ENCODE results near the gene PALD1. TPM values are rescaled to one million over a fixed set of nuclear protein-coding genes. Genes with fewer than 3 reads are reported as not detected.

The PALD1 gene
- total RNA-seq, 2 experiments from 2014 or later, result 0.36 to 0.44 TPM

GRCh38 chr10:70555371-70555770 is 76.8 kb downstream of the PALD1 start:
- CTCF ChIA-PET, result no interaction called here
- no peak for TF ChIP-seq CTCF (IDR thresholded peaks at IDR 0.05)
- H3K27me3 ChIP-seq (ENCODE audit: control insufficient read depth in 1 of 2, insufficient read depth in 2 of 2, low read length in 2 of 2), result no peaks in the 10 kb centered on the region
- DNase-seq (no peak), ATAC-seq (ENCODE audit: poor library complexity) (no peak)
- H3K27me3 Mint-ChIP-seq, result no peaks in the 10 kb centered on the region
- no peaks in the 10 kb centered on the region for H3K36me3 ChIP-seq (ENCODE audit: insufficient read depth, low read length)
- H3K4me1 ChIP-seq (ENCODE audit: insufficient read depth, low read length), result peaks cover 9% of the 10 kb centered on the region
- no peaks in the 10 kb centered on the region for H3K36me3 Mint-ChIP-seq (ENCODE audit: low read depth)
- H3K9me3 Mint-ChIP-seq, result no peaks in the 10 kb centered on the region
- POLR2A ChIA-PET, result no interaction called here
- H3K27ac ChIP-seq (ENCODE audit: low read depth in 1 of 2, low read length in 2 of 2), result no peak overlapping the region
- no peaks in the 10 kb centered on the region for H3K9me3 ChIP-seq (ENCODE audit: control insufficient read depth in 1 of 2, insufficient read depth in 1 of 2, low read length in 2 of 2)
- H3K4me3 ChIP-seq (ENCODE audit: low read length), result no peak overlapping the region
- intact Hi-C loops (cut with DNase I, micrococcal nuclease), result no loop called here
- no peak overlapping the region for H3K27ac Mint-ChIP-seq
- peaks cover 9% of the 10 kb centered on the region for H3K4me1 Mint-ChIP-seq (ENCODE audit: low read depth)
- H3K4me3 Mint-ChIP-seq, result no peak overlapping the region

- Histone ChIP-seq H3K27ac (ENCODE audit: low read depth in 1 of 2, low read length in 2 of 2) (no peak overlapping the region), H3K9me3 (ENCODE audit: control insufficient read depth in 1 of 2, insufficient read depth in 1 of 2, low read length in 2 of 2) (no peaks in the 10 kb centered on the region), H3K36me3 (ENCODE audit: insufficient read depth, low read length) (no peaks in the 10 kb centered on the region), H3K4me1 (ENCODE audit: insufficient read depth, low read length) (peaks cover 9% of the 10 kb centered on the region), H3K27me3 (ENCODE audit: control insufficient read depth in 1 of 2, insufficient read depth in 2 of 2, low read length in 2 of 2) (no peaks in the 10 kb centered on the region), H3K4me3 (ENCODE audit: low read length) (no peak overlapping the region)
- CTCF ChIA-PET, result no interaction called here
- peaks cover 9% of the 10 kb centered on the region for H3K4me1 Mint-ChIP-seq (ENCODE audit: low read depth)
- ATAC-seq (ENCODE audit: poor library complexity), result no peak
- H3K9me3 Mint-ChIP-seq, result no peaks in the 10 kb centered on the region
- no peaks in the 10 kb centered on the region for H3K36me3 Mint-ChIP-seq (ENCODE audit: low read depth)
- no peaks in the 10 kb centered on the region for H3K27me3 Mint-ChIP-seq
- TF ChIP-seq CTCF (IDR thresholded peaks at IDR 0.05), result no peak
- no peak overlapping the region for H3K27ac Mint-ChIP-seq
- no peak overlapping the region for H3K4me3 Mint-ChIP-seq
- intact Hi-C loops (cut with DNase I, micrococcal nuclease), result no loop called here
- POLR2A ChIA-PET, result no interaction called here
- DNase-seq, result no peak
Measured at GRCh38 chr10:70557086-70557845, 78.7 kb downstream of the PALD1 start.

GRCh38 chr10:70557876-70558275 is 79.3 kb downstream of the PALD1 start:
- Histone ChIP-seq H3K4me3 (ENCODE audit: low read length) (no peak overlapping the region), H3K4me1 (ENCODE audit: insufficient read depth, low read length) (peaks cover 9% of the 10 kb centered on the region), H3K27ac (ENCODE audit: low read depth in 1 of 2, low read length in 2 of 2) (no peak overlapping the region), H3K9me3 (ENCODE audit: control insufficient read depth in 1 of 2, insufficient read depth in 1 of 2, low read length in 2 of 2) (no peaks in the 10 kb centered on the region), H3K36me3 (ENCODE audit: insufficient read depth, low read length) (no peaks in the 10 kb centered on the region), H3K27me3 (ENCODE audit: control insufficient read depth in 1 of 2, insufficient read depth in 2 of 2, low read length in 2 of 2) (no peaks in the 10 kb centered on the region)
- Mint-ChIP-seq H3K9me3 (no peaks in the 10 kb centered on the region), H3K27me3 (no peaks in the 10 kb centered on the region), H3K4me1 (ENCODE audit: low read depth) (peaks cover 9% of the 10 kb centered on the region), H3K27ac (no peak overlapping the region), H3K36me3 (ENCODE audit: low read depth) (no peaks in the 10 kb centered on the region), H3K4me3 (no peak overlapping the region)
- ChIA-PET POLR2A (no interaction called here), CTCF (no interaction called here)
- intact Hi-C loops (cut with DNase I, micrococcal nuclease), result no loop called here
- ATAC-seq (ENCODE audit: poor library complexity), result no peak
- no peak for TF ChIP-seq CTCF (IDR thresholded peaks at IDR 0.05)
- no peak for DNase-seq

Measured in CD4-positive, alpha-beta T cell (primary cell).